GM12891 (cell line): ENCODE measurements around the gene CANT1.
A peak's percentile ranks its signal among the peaks of the same experiment; 100 is the strongest.

Experiments
- POLR2A ChIP-seq: IDR thresholded peaks from 2 replicates; pipeline ENCODE4 v1.6.1; 2011; ENCODE audit warnings: low read depth, low read length, control low read depth
- POLR2AphosphoS5 ChIP-seq: IDR thresholded peaks from 2 replicates; pipeline ENCODE4 v1.6.1; 2011; ENCODE audit warnings: low read depth, low read length, control low read depth
- POU2F2 ChIP-seq: IDR thresholded peaks from 2 replicates; pipeline ENCODE4 v1.6.1; 2011; ENCODE audit warnings: low read depth, mild to moderate bottlenecking, control low read depth, low read length, moderate library complexity
- TAF1 ChIP-seq: IDR thresholded peaks from 2 replicates; pipeline ENCODE4 v1.6.1; 2011; ENCODE audit warnings: low read depth, low read length, control low read depth

DNA sequence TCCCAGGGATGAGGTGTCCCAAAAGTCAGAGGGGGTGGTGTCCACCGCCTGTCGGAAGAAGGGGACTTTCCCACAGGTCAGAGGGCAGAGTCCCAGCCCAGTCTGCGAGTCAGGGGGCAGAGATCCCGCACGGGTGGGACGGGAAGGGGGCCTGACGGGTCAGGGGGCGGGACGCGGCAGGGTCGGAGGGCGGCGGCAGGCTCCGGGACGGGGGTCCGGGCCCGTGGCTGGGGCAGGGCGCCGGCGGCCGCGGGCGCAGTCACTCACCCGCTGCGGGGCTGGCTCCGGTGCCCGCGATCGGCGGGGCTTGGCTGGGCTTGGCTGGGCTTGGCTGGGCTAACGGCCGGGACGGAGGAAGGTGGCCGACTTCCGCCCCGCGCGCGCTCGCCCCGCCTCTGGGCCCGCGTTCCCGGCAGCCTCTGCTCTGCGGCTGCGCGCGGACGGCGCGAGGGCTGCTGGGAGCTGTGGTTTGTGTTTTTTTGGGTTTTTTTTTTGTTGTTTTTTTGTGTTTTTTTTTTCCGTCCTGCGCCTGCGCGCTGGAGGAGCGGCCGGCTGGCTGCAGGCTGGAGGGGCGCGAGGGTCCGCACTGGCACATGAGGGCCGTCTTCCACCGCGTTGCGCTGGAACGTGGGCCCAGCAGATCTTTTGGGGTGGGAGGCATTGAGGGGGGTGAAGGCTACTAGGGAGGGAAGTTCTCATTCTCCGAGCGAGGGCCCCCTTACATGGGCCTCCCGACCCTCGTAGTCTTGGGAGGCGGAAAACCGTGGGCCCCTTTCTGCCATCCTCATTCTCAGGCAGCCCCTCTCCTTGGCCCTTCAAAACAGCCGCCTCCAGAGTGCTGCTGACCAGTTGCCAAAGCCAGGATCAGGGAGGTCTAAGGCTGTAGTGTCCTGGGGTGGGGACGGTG lies at the start of gene CANT1:
- TF ChIP-seq TAF1 (peak; percentile 39; the same call in 1 of the 2 replicates), POU2F2 (no peak), POLR2AphosphoS5 (peak; percentile 51; the same call in 1 of the 2 replicates), POLR2A (peak; percentile 30; the same call in 1 of the 2 replicates)
